SW 1271 (cell line): ENCODE measurements around the gene ESYT1.

ENCODE experiments used
- DNase-seq, 2 experiments: peaks; one replicate each; lab custom pipeline; 2025; lab: John Stamatoyannopoulos, UW

ESYT1 gene

DNA sequence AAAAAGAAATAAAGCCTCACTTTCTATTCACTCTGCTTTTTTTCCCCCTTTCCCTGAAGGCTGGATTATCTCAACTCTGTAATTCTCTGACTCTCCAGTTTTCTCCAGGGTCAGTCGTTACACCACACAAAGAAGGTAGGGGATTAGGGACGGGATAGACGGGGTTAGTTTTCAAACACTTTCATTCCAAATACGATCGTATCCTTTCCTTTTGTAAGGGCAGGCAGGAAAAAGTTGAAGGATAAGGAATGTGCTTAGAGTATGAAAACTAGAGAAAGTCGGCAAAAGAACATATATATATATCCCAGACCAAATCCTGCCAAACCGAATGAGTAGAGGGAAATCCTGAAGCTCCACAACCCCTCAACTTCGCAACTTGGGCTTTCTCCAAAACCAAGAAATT, 581 bp upstream of the ESYT1 start:
- no peak for DNase-seq

DNA sequence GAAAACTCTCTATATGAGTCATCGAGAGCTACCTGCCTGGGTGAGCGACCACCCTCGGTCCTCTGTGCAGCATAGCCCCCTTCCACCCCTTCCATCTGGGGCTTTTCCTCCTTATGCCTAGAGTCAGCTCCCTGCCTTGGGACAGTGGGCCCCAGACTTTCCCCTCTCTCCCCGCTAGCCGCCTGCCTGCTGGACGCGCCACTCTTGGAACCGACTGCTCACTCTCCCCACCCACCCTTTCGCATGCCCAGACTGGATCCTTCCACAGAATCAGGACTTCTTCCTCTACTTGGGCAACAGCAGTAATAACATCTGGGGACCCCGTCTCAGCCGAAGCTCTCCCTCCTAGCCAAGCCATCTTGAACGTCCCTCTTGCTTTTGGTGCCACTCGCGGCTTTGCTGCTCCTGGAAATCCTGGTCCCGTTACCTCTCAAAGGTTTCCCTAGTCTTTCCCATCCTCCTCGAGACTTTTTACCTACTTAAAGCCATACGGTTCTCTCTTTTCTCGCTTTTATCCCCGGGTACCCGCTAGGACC, 671 bp downstream of the ESYT1 start:
- DNase-seq = peak in 1 of 2 experiments; percentile 41

DNA sequence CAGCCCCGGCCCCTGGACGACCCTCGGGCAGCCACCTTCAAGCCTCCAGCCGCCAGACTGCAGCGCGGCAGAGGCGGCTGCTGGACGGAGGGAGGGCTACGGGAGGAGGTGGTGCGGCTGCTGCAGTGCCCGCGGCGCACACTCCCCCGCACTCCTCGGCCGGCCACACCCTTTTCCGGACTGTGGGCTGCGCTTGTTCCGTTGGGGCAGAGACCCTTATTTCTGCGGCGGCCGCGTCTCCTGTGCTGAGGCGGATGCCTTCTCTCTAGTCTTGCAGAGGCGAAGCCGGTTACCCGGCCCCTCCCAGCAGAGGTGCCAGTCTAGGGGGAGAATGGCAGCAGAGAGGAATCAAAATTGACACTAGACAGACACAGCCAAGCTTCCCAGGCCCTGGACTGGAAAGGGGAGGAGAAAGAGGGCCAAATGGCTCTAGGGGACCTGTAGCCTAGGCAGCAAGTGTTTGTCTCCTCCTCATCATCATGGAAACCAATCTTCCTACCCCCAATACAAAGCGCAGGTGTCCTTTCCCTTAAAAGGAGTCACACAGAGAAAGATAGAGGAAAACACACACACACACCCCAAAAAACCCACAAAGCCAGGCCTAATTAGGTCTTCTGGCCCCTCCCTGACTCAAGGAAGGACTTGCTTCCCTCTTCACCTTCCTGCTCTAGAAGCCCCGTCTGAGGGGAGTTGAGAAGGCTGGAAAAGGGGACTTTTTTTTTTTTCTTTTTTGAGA, 1.3 kb downstream of the ESYT1 start:
- peak in 1 of 2 experiments; percentile 65 for DNase-seq

DNA sequence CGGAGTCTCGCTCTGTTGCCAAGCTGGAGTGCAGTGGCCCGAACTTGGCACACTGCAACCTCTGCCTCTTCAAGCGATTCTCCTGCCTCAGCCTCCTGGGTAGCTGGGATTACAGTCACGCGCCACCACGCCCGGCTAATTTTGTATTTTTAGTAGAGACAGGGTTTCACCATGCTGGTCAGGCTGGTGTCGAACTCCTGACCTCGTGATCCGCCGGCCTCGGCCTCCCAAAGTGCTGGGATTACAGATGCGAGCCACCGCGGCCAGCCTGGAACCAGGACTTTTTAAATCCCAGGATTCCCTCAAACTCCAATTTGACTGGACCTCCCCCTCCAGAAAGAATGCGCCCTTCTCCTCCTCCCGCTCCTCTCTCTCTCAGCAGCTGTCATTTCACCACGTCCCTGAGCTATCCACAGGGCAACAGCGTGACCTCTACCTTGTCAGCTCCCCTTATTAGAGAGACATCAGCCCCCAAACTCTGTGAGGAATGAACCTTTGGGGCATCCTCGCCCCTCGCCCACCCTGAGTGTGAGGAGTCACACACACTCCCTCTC, 2.0 kb downstream of the ESYT1 start:
- no peak for DNase-seq

DNA sequence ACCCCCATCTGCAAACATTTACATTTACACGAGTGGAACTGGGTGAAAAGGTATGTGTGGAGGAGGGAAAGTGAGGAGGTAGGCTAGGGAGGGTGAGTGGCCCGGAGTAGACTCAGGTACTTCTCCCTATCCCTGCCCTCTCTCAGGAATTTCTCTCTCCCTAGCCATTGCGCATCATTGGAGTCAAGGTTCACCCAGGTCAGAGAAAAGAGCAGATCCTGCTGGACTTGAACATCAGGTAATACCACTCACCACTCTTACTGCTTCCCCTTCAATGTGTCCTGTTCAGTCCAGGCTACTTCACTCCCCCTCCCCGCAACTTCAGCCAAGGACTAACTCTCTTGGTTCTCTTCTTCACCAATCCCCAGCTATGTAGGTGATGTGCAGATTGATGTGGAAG, 2.8 kb downstream of the ESYT1 start:
- DNase-seq = no peak

DNA sequence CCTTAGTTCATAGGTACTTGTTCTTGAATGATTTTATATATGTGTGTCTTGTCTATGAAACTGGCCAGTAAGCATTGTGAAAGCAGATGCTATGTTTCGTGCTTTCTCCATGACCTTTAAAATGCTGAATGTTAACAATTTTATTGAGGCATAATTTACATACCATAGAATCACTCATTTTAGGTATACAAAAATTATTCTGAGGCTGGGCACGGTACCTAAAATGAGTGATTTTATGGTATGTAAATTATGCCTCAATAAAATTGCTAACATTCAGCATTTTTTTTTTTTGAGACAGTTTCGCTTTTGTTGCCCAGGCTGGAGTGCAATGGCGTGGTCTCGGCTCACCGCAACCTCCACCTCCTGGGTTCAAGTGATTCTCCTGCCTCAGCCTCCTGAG, 6.8 kb downstream of the ESYT1 start:
- DNase-seq = no peak

DNA sequence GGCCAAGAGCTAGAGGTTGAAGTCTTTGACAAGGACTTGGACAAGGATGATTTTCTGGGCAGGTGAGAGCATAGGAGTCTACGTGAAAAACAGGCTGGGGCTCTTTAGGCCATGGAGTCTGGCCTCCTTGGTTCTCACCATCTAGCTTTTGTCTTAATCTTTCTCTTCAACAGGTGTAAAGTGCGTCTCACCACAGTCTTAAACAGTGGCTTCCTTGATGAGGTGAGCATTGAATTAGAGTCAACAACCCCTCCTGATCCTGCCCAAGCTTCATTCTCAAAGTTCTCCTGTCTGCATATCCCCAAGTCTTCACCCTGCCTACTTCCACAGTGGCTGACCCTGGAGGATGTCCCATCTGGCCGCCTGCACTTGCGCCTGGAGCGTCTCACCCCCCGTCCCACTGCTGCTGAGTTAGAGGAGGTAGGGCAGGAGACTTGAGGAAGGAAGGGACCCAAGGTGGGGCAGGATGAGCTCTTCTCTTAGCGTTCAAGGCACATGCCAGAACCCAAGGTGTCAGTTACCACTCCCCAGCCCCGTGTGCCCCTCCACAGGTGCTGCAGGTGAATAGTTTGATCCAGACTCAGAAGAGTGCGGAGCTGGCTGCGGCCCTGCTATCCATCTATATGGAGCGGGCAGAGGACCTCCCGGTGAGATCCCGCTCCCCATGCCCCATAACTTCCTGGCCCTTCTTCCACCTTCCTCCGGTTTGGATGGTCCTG, 9.9 kb downstream of the ESYT1 start:
- no peak for DNase-seq

DNA sequence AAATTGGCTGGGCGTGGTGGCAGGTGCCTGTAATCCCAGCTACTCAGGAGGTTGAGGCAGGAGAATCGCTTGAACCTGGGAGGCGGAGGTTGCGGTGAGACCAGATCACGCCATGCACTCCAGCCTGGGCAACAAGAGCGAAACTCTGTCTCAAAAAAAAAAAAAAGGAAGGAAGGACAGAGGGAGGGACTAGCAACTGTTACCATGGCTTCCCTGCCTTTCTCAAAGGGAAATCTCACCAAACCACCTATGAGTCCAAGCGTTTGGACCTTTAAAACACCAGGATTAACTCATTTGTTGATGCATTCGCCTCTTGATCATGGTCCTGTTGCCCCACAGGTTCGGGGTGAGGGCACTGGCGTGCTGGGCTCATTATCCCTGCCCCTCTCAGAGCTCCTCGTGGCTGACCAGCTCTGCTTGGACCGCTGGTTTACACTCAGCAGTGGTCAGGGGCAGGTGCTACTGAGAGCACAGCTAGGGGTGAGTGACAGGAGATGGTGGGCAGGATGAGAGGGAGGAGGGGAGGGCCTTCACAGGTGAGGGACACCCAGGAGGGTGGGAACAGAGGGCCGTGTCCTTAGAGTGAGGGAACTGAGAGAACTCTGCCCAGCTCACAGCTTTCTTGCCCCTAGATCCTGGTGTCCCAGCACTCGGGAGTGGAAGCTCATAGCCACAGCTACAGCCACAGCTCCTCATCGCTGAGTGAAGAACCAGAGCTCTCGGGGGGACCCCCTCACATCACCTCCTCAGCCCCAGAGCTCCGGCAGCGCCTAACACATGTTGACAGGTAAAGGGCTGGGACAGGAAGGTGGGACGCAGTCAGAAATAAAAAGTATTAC, 14.1 kb downstream of the ESYT1 start:
- DNase-seq = no peak

DNA sequence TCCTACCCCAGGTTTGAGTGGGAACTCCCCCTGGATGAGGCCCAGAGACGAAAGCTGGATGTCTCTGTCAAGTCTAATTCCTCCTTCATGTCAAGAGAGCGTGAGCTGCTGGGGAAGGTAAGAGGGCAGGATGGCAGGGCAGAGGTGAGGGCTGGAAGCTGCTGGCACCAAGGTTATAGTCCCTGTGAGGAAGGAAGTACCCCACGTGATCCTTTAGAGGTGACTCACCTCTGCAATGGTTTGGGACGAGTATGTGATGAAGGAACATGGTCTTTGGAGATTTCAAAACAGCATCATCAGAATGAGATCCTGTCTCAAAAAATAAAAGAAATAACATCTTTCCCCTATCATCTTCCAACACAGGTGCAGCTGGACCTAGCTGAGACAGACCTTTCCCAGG, 15.2 kb downstream of the ESYT1 start:
- no peak for DNase-seq

DNA sequence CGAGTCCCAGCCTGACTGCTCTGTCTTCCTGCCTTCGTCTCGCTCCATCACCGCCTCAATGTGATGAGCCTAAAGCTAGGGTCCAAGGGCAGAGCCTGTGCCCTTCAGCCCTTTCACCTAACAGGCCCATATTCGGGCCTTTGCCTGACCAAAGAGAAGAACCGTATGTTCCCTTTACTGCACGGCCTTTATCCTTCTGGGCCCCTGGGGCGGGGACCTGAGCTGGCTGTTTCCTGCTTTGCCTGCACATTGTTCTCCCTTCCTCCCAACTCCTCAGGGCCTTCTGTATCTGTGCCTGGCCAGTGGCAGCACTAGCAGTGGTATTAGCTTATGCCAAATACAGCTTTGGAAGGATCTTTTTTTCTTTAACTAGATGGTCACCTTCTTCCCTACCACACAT, 15.8 kb downstream of the ESYT1 start:
- DNase-seq = no peak

DNA sequence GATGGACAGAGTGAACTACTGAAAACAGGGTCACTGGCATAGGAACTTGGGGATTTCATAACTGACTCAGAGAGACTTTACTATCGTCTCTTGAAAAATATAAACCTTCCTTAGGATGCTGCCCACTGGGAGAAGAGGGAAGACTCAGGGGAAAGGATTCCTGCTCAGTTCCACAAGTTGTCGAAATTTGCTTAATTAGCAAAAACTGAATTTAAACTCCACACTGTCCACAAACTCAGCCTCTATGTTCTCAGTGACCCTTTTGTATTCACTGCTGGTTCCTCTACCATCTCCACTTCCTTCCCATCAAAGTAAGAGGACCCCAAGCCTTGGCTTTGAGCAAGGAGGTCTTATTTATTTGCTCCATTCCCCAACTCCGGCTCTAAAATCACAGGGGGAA, 17.1 kb downstream of the ESYT1 start:
- no peak for DNase-seq

DNA sequence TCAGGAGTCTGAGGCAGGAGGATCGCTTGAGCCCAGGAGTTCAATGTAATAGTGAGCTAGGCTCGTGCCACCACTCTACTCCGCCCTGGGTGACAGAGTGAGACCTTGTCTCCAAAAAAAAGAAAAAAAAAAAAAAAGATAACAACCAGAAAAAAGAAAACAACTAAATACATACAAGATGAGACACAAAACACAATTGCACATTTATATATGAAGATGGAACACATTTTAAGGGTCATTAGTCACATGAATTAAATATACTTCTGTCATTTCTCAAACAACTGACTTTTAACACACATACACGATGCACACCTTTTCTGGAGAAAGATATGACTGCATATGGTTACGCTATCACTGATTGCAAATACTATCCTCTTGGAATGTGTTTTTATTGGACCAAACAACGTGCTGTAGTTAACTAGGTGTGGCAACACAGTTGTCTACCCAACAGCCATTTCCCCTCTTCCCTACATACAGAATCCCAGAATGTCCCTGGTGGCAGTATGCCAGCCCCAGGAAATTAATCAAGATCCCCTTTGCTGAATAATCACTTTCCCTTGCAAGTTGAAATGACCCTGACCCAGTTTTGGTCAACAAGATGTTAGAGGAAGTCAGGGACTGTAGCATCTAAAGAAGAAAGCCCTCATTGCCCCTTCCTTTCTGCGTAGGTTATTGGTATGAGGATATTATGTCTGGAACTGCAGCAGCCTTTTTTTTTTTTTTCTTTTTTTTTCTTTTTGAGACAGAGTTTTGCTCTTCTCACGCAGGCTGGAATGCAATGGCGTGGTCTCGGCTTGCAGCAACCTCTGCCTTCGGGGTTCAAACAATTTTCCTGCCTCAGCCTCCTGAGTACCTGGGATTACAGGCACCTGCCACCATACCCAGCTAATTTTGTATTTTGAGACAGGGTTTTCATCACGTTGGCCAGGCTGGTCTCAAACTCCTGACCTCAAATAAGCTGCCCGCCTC, 18.7 kb downstream of the ESYT1 start:
- DNase-seq = no peak

DNA sequence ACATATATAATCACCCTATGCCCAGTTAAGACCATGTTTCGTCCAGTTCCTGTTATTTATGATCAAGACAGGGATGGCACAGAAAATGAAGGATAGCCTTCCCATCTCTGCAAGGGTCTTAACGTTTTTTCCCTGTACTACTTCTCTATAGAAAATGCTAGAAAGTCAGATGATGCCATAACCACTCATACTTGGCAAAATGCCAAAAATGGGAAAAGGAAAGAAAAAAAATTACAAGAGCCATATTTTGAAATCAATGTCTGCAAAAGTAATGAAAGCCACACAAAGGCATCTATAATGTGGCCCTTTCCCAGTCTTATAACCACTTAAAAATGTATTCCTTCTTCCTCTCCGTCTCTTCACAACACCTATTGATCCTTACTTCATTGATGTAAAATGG, 22.5 kb downstream of the ESYT1 start:
- DNase-seq = no peak

DNA sequence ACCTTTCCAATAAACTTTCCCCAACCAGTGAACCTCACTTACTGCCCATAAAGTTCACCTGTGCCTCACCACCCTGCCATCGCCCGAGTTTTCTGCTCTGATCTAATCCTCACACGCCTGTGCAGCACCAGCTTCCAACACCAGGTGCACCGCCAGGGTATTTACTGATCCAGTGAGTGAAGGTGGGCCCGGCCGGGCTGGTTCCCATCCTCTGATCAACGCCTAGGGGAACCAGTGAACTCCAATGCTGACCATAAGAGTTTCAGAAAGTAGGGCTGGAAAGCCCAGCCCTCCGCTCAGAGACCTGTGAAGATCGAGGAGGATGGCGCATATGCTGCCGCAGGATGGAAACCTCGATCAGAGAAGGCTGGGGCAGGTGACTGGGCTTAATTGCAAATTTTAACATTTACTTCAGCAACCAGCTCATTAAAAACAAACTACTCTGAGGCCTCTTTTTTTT, 23.6 kb downstream of the ESYT1 start:
- DNase-seq = peak; percentile 38 to 55

DNA sequence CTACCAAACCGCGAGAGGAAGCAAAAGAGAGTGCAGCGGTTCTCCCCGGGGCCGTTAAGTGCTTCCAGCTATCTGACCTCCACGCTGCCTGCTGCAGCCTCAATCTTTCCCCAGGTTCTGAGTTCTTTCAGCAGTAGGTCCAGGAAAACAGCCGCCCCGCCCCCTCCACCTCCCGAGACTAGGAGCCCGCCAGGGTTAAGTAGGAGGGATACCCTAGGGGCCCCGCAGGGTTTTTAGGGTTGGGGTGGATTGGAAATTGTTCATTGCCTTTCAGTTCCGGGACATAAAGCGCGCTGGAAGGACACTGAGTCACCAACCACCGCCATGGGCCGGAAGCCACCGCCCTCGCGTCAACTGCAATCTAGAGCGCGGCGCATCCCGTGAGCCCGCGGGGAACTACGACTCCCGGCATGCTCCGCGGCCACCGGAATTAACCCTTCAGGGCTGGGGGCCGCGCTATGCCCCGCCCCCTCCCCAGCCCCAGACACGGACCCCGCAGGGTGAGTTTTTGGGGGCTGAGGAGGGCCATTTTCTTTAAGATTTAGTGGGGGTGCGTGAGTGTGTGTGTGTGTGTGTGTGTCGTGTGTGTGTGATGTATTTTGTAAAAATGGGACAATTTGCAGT, 24.2 kb downstream of the ESYT1 start, which contains the start of gene MYL6B:
Gene MYL6B, plus strand, starts transcription at position 456 of the 624 bp plus-strand sequence. CDS start 1,332 bp downstream, outside the sequence.
- peak; percentile 79 to 93 for DNase-seq

DNA sequence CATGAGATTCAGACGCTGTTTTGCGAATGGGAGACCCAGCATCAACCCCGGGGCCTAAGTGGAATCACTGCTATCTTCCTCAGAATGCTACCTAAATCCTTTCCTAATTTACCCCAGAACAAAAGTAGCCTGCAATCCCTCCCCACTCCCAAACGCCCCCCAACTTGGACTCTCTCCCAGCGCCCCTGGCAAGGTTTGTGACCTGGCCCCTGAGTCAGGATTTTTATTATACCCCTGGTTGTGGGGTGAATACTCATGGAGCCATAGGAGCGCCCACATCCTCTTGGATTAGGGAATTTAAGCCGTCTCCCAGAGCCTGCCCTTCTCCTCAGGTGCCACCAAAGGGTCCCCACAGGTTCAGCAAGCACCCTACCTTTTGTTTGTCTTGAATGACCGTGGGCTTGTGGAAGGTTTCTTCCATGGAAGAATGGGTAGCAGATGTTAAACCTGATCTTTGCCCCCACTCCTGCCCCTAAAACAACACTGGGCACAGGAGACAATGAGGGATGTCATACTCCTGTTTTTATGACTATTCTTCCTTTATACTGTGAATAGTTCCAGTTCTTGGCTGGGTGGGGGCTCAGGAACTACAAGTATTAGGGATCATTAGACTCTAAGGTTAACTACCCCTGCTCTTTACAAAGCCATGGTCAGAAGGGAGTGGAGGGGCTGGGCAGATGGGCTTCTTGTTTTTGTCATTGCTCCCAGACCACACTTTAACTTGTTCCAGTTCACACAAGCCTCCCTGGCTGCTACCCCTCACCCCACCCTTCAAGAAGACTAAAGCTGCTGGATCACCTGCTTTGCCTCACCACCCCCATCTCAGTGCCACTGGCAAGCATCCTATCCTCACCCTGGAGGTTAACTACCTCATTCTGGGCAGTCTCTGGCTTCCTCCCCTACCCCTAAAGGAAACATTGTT, 24.9 kb downstream of the ESYT1 start:
- no peak for DNase-seq

DNA sequence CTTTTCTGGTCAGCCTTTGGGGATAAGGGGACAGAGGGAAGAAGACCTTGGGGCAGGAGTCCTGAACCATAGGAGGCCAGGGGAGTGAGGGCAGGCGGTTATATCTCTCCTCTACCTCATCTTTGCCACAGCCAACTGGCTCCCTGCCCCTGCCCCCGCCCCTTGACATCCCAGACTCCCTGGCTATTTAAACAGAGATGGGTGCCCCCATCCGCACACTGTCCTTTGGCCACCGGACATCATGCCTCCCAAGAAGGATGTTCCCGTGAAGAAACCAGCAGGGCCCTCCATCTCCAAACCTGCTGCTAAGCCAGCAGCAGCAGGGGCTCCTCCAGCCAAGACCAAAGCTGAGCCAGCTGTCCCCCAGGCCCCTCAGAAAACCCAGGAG, 25.6 kb downstream of the ESYT1 start:
- DNase-seq = no peak

DNA sequence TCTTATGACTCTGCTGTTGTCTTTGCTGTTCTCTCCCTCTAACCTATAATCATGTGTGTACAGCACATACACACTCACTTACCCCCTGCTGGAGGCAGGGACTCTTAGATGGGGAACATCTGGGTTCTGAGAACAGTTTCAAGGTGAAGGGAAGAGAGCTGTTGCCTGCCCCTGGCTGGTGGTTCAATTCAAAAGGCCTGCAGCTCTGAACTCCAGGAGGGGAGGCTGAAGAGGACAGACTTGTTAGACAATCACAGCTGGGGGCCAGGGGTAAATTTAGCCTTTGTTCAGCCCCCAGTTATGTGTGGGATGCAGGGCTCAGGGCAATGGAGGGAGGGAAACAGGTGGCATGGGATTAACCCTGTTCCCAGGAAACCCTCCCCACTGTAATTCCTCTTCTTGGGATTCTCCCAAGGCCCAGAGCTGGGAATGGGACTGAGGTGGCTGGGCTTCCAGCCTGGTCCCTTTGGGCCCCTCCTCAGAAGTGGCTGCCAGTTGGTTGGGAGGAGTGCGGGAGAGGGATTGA, 26.2 kb downstream of the ESYT1 start:
- no peak for DNase-seq

DNA sequence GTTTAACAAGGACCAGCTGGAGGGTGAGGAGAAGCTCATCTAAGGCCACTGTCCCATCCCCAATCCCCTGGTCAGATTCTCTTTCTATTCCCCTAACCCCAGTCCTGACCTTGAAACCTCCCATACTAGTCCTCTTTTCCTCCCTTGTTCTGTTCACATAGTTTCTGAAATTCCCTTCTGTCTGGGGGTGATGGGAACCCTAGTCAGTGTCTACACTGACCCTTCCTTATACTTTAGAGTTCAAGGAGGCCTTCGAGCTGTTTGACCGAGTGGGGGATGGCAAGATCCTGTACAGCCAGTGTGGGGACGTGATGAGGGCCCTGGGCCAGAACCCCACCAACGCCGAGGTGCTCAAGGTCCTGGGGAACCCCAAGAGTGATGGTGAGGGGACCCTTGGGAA, 26.8 kb downstream of the ESYT1 start:
- no peak for DNase-seq
